Astrocyte (in vitro differentiated cells and primary cell): ENCODE measurements around the gene GLYATL1B. TPM values are rescaled to one million over a fixed set of nuclear protein-coding genes. Genes with fewer than 3 reads are reported as not detected.

Source experiments
- DNase-seq: peaks from one replicate; pipeline ENCODE4 v3.0.0-alpha.2; 2010; ENCODE audit warnings: low read depth
- FAIRE-seq: peaks from 2 replicates; lab custom pipeline; 2011; peaks lifted over from hg19 to GRCh38; lab: Jason Lieb, UNC
- H2AFZ ChIP-seq: 2 replicates; pipeline ENCODE4 v1.6.0; 2012; ENCODE audit warnings: low read depth, low read length, inconsistent platforms
- H3K27ac ChIP-seq: 2 replicates; pipeline ENCODE4 v1.5.1; 2011; ENCODE audit warnings: low read depth, low read length, inconsistent platforms
- H3K27me3 ChIP-seq: 2 replicates; pipeline ENCODE4 v1.6.0; 2011; ENCODE audit warnings: low read length, inconsistent platforms; ENCODE audit not compliant: insufficient read depth
- H3K36me3 ChIP-seq: 2 replicates; pipeline ENCODE4 v1.5.1; 2011; ENCODE audit warnings: low read length, inconsistent platforms; ENCODE audit not compliant: insufficient read depth
- H3K4me1 ChIP-seq: 2 replicates; pipeline ENCODE4 v1.5.1; 2011; ENCODE audit warnings: low read length, inconsistent platforms; ENCODE audit not compliant: insufficient read depth
- H3K4me2 ChIP-seq: 2 replicates; pipeline ENCODE4 v1.6.0; 2012; ENCODE audit warnings: low read length, inconsistent platforms
- H3K4me3 ChIP-seq: 2 replicates; pipeline ENCODE4 v1.5.1; 2011; ENCODE audit warnings: low read depth, mild to moderate bottlenecking, low read length, inconsistent platforms; ENCODE audit not compliant: insufficient read depth
- H3K79me2 ChIP-seq: 2 replicates; pipeline ENCODE4 v1.6.0; 2012; ENCODE audit warnings: mild to moderate bottlenecking, low read length, inconsistent platforms; ENCODE audit not compliant: insufficient read depth
- H3K9ac ChIP-seq: 2 replicates; pipeline ENCODE4 v1.6.0; 2012; ENCODE audit warnings: mild to moderate bottlenecking, low read length, inconsistent platforms
- H3K9me3 ChIP-seq: 2 replicates; pipeline ENCODE4 v1.5.1; 2012; ENCODE audit warnings: low read depth, mild to moderate bottlenecking, low read length, inconsistent platforms; ENCODE audit not compliant: insufficient read depth
- H4K20me1 ChIP-seq: 2 replicates; pipeline ENCODE4 v1.6.0; 2012; ENCODE audit warnings: low read length, inconsistent platforms; ENCODE audit not compliant: insufficient read depth
- H3K27ac Mint-ChIP-seq: one replicate; pipeline ENCODE4 v1.8.0; 2021; ENCODE audit warnings: mild to moderate bottlenecking, mixed read lengths; ENCODE audit not compliant: unreplicated experiment
- H3K27me3 Mint-ChIP-seq: one replicate; pipeline ENCODE4 v1.8.0; 2021; ENCODE audit warnings: low read depth, mixed read lengths; ENCODE audit not compliant: unreplicated experiment
- H3K36me3 Mint-ChIP-seq: one replicate; pipeline ENCODE4 v1.8.0; 2021; ENCODE audit warnings: low read depth, mixed read lengths; ENCODE audit not compliant: unreplicated experiment
- H3K4me1 Mint-ChIP-seq: one replicate; pipeline ENCODE4 v1.8.0; 2021; ENCODE audit warnings: low read depth, mixed read lengths; ENCODE audit not compliant: unreplicated experiment
- H3K4me3 Mint-ChIP-seq: one replicate; pipeline ENCODE4 v1.8.0; 2021; ENCODE audit warnings: mild to moderate bottlenecking, moderate library complexity, mixed read lengths; ENCODE audit not compliant: unreplicated experiment
- H3K9me3 Mint-ChIP-seq: one replicate; pipeline ENCODE4 v1.8.0; 2021; ENCODE audit warnings: mild to moderate bottlenecking, mixed read lengths; ENCODE audit not compliant: unreplicated experiment
- CTCF ChIP-seq: IDR thresholded peaks from 2 replicates; pipeline ENCODE4 v1.5.1; 2011; ENCODE audit warnings: low read depth, mild to moderate bottlenecking, inconsistent platforms, low read length, moderate library complexity; ENCODE audit not compliant: insufficient read depth
- EZH2 ChIP-seq: IDR thresholded peaks from 2 replicates; pipeline ENCODE4 v1.6.1; 2012; ENCODE audit warnings: mild to moderate bottlenecking, low read length, inconsistent platforms; ENCODE audit not compliant: insufficient read depth
- total RNA-seq: library from RNA; stranded (reverse); gene quantifications from 2 replicates; pipeline ENCODE4 v1.2.1, GENCODE V29; 2021

GLYATL1B gene
- total RNA-seq, 1 donor from 2014 or later = not detected

GRCh38 chr11:59137190-59137589 is 51.1 kb downstream of the GLYATL1B start:
- no peak for DNase-seq
- Mint-ChIP-seq H3K4me3 (no peak overlapping the region), H3K4me1 (no peaks in the 10 kb centered on the region), H3K36me3 (peaks cover 9% of the 10 kb centered on the region), H3K9me3 (peaks cover 5% of the 10 kb centered on the region), H3K27ac (no peak overlapping the region), H3K27me3 (peaks cover 2% of the 10 kb centered on the region)
- Histone ChIP-seq H4K20me1 (no peaks in the 10 kb centered on the region), H3K4me3 (no peak overlapping the region), H3K27me3 (no peaks in the 10 kb centered on the region), H3K9me3 (no peaks in the 10 kb centered on the region), H3K4me1 (peaks cover 8% of the 10 kb centered on the region), H3K4me2 (no peak overlapping the region), H2AFZ (no peak overlapping the region), H3K79me2 (no peaks in the 10 kb centered on the region), H3K27ac (no peak overlapping the region), H3K36me3 (no peaks in the 10 kb centered on the region), H3K9ac (no peak overlapping the region)
- TF ChIP-seq EZH2 (no peak), CTCF (no peak)
- no peak for FAIRE-seq

GRCh38 chr11:59138643-59139042 is 52.5 kb downstream of the GLYATL1B start:
- no peak overlapping the region for H3K4me3 ChIP-seq
- H3K4me1 Mint-ChIP-seq = peaks cover 2% of the 10 kb centered on the region
- H3K9ac ChIP-seq = no peak overlapping the region
- H2AFZ ChIP-seq = no peak overlapping the region
- peaks cover 11% of the 10 kb centered on the region for H3K4me1 ChIP-seq
- no peak overlapping the region for H3K4me3 Mint-ChIP-seq
- H3K36me3 Mint-ChIP-seq = no peaks in the 10 kb centered on the region
- no peaks in the 10 kb centered on the region for H3K9me3 Mint-ChIP-seq
- no peak overlapping the region for H3K4me2 ChIP-seq
- H3K9me3 ChIP-seq = no peaks in the 10 kb centered on the region
- TF ChIP-seq EZH2 = no peak
- no peak for TF ChIP-seq CTCF
- no peaks in the 10 kb centered on the region for H4K20me1 ChIP-seq
- FAIRE-seq (no peak), DNase-seq (no peak)
- H3K36me3 ChIP-seq = no peaks in the 10 kb centered on the region
- no peak overlapping the region for H3K27ac ChIP-seq
- H3K79me2 ChIP-seq = no peaks in the 10 kb centered on the region
- H3K27me3 Mint-ChIP-seq = peaks cover 2% of the 10 kb centered on the region
- no peaks in the 10 kb centered on the region for H3K27me3 ChIP-seq
- no peak overlapping the region for H3K27ac Mint-ChIP-seq

DNA sequence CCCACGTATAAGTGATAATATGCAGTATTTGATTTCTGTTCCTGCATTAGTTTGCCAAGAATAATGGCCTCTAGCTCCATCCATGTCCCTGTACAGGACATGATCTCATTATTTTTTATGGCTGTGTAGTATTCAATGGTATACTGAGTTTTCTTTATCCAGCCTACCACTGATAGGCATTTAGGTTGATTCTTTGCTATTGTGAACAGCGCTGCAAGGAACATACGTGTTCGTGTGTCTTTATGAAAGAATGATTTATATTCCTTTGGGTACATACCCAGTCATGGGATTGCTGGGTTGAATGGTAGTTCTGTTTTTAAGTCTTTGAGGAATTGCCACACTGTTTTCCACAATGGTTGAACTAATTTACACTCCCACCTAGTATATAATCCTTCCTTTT is 55.1 kb downstream of the GLYATL1B start:
- Histone ChIP-seq H3K4me3 (no peak overlapping the region), H3K4me2 (peak overlapping the region; percentile 95), H4K20me1 (no peaks in the 10 kb centered on the region), H3K36me3 (no peaks in the 10 kb centered on the region), H3K4me1 (peaks cover 16% of the 10 kb centered on the region), H3K9me3 (no peaks in the 10 kb centered on the region), H3K9ac (no peak overlapping the region), H3K79me2 (peaks cover 2% of the 10 kb centered on the region), H3K27ac (no peak overlapping the region), H3K27me3 (no peaks in the 10 kb centered on the region), H2AFZ (no peak overlapping the region)
- TF ChIP-seq EZH2 (no peak), CTCF (no peak)
- no peaks in the 10 kb centered on the region for H3K9me3 Mint-ChIP-seq
- H3K4me3 Mint-ChIP-seq = no peak overlapping the region
- DNase-seq = no peak
- no peak for FAIRE-seq
- H3K27ac Mint-ChIP-seq = no peak overlapping the region
- H3K4me1 Mint-ChIP-seq = peaks cover 9% of the 10 kb centered on the region
- peaks cover 2% of the 10 kb centered on the region for H3K36me3 Mint-ChIP-seq
- peaks cover 6% of the 10 kb centered on the region for H3K27me3 Mint-ChIP-seq
